ENCODE data around the gene PRKCE. TPM values are rescaled to one million over a fixed set of nuclear protein-coding genes. Genes with fewer than 3 reads are reported as not detected.

Gene PRKCE
- total and polyA plus RNA-seq, 3 donors from 2014 or later, result 27.4 to 35.8 (median 33.1) TPM

- no peaks in the 10 kb centered on the region for H3K36me3 ChIP-seq (ENCODE audit: low read depth, missing control alignments)
- H3K27me3 ChIP-seq, result no peaks in the 10 kb centered on the region
- DNase-seq, result no peak
- intact Hi-C loops (cut with DNase I; ENCODE audit: low total_unique reads), result no loop called here
- WGBS, 2 donors, result 73 to 76% methylated on average over 8 to 9 of the region's 9 CpGs
- no peak overlapping the region for H3K27ac ChIP-seq
- H3K4me1 ChIP-seq, result no peaks in the 10 kb centered on the region
- no peak overlapping the region for H3K4me3 ChIP-seq
- H3K9me3 ChIP-seq, result no peaks in the 10 kb centered on the region
- TF ChIP-seq, protein P1, sequence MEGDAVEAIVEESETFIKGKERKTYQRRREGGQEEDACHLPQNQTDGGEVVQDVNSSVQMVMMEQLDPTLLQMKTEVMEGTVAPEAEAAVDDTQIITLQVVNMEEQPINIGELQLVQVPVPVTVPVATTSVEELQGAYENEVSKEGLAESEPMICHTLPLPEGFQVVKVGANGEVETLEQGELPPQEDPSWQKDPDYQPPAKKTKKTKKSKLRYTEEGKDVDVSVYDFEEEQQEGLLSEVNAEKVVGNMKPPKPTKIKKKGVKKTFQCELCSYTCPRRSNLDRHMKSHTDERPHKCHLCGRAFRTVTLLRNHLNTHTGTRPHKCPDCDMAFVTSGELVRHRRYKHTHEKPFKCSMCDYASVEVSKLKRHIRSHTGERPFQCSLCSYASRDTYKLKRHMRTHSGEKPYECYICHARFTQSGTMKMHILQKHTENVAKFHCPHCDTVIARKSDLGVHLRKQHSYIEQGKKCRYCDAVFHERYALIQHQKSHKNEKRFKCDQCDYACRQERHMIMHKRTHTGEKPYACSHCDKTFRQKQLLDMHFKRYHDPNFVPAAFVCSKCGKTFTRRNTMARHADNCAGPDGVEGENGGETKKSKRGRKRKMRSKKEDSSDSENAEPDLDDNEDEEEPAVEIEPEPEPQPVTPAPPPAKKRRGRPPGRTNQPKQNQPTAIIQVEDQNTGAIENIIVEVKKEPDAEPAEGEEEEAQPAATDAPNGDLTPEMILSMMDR (IDR thresholded peaks at IDR 0.05), result no peak
- TF ChIP-seq POLR2A (IDR thresholded peaks at IDR 0.05), result no peak
These were observed 492.1 kb downstream of the PRKCE start for GRCh38 chr2:46143429-46144132.

DNA sequence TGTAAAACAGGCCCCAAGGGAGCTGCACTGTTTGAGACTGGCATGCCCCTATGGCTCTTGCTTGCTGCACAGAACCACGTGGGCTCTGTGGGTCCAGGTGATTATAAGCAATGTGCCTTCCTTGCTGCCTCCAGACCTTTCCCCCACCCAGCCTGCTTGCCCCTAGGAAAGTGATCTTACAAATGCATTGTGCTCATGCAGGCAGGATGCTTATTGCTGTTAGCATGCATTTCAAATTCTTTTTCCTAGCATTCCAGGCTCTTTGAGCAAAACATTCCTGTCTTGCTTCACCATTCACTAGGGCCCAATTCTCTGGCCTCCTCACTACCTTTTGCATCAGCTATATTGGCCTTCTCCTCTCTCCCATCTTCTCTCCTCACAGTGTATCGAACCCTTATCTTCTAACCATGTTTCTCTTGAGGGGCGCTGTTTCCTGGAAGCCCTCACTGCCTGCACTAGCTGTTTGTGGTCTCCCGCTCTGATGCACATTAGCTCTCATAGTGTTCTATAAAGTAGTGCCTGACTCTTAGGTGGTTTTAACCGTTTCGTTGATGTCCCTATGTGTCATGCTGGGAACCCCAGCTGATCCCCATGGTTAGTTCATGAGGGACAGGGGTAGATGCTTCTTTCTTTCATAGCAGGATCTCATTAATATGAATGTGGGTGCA, 492.8 kb downstream of the PRKCE start:
- 86 to 97% methylated on average over 6 of the region's 6 CpGs for WGBS, 2 donors
- no peak for TF ChIP-seq POLR2A (IDR thresholded peaks at IDR 0.05)
- TF ChIP-seq, protein P1 (IDR thresholded peaks at IDR 0.05), result no peak
- DNase-seq, result no peak

GRCh38 chr2:46145017-46145416, 493.5 kb downstream of the PRKCE start:
- no peak overlapping the region for H3K27ac ChIP-seq
- intact Hi-C loops (cut with DNase I; ENCODE audit: low total_unique reads), result no loop called here
- no peak overlapping the region for H3K4me3 ChIP-seq
- H3K27me3 ChIP-seq, result no peaks in the 10 kb centered on the region
- no peaks in the 10 kb centered on the region for H3K4me1 ChIP-seq
- H3K36me3 ChIP-seq (ENCODE audit: low read depth, missing control alignments), result no peaks in the 10 kb centered on the region
- no peak for DNase-seq
- WGBS, 2 donors, result 89 to 95% methylated on average over 5 of the region's 5 CpGs
- no peak for TF ChIP-seq POLR2A (IDR thresholded peaks at IDR 0.05)
- TF ChIP-seq, protein P1 (IDR thresholded peaks at IDR 0.05), result no peak
- no peaks in the 10 kb centered on the region for H3K9me3 ChIP-seq

More for the DNA sequence above, 492.8 kb downstream of the PRKCE start:
- Histone ChIP-seq H3K9me3 (no peaks in the 10 kb centered on the region), H3K4me1 (no peaks in the 10 kb centered on the region), H3K36me3 (ENCODE audit: low read depth, missing control alignments) (no peaks in the 10 kb centered on the region), H3K27ac (no peak overlapping the region), H3K4me3 (no peak overlapping the region), H3K27me3 (no peaks in the 10 kb centered on the region)
- intact Hi-C loops (cut with DNase I; ENCODE audit: low total_unique reads), result no loop called here

DNA sequence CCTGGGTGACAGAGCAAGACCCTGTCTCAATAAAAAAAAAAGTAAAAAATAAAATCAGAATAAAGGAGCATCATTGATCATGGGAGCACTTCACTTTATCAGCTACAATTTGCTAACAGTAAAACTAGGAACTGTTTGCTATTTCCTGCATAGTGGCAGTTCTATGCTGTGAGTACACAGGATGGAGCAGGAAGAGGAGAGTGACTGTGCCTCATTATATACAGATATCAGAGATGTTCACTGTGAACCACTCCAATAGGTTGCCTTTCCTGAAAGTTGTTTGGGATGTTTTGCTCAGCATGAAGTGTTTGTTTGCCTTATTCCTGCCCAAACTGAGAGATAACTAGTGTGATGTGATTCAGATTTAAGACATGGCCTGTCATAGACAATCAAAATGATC, 494.4 kb downstream of the PRKCE start:
- intact Hi-C loops (cut with DNase I; ENCODE audit: low total_unique reads), result no loop called here
- TF ChIP-seq, protein P1 (IDR thresholded peaks at IDR 0.05), result no peak
- no peak for TF ChIP-seq POLR2A (IDR thresholded peaks at IDR 0.05)
- Histone ChIP-seq H3K36me3 (ENCODE audit: low read depth, missing control alignments) (no peaks in the 10 kb centered on the region), H3K4me3 (no peak overlapping the region), H3K27ac (no peak overlapping the region), H3K4me1 (no peaks in the 10 kb centered on the region), H3K9me3 (no peaks in the 10 kb centered on the region), H3K27me3 (no peaks in the 10 kb centered on the region)
- DNase-seq, result no peak
